LNCaP clone FGC (cell line): ENCODE measurements around the gene MMP14.
"Not testable (repeated sequence)": the region's sequence is repeated elsewhere in the genome, so short reads cannot be mapped to it uniquely, and the experiment has no call there.

Experiments used
- DNase-seq: peaks from one replicate; pipeline ENCODE4 v3.0.0-alpha.2; 2011; ENCODE audit warnings: low read depth
- H3K4me3 ChIP-seq: 2 replicates; pipeline ENCODE4 v1.5.1; 2011; ENCODE audit warnings: mild to moderate bottlenecking, low read depth, low read length, control low read depth
- TF ChIP-seq, protein P1 (sequence below): IDR thresholded peaks from 2 replicates; pipeline ENCODE4 v1.5.1; 2012; ENCODE audit warnings: mild to moderate bottlenecking; ENCODE audit not compliant: control insufficient read depth, insufficient read depth; ENCODE audit errors: extremely low read depth

Gene MMP14

DNA sequence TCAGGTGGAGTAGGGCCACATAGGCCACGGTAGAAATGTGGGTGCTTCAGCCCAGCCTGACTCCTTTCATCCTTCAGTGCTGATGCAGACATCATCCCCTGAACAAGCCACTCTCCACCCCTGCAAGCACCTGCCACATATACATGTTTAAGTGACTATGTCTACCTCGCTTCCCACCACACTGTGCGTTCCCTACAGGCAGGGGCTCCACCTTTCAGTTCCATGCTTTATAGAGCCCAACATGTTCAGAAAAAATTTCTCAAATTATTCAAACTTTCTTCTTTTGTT, 32.8 kb upstream of the MMP14 start:
- DNase-seq: no peak

DNA sequence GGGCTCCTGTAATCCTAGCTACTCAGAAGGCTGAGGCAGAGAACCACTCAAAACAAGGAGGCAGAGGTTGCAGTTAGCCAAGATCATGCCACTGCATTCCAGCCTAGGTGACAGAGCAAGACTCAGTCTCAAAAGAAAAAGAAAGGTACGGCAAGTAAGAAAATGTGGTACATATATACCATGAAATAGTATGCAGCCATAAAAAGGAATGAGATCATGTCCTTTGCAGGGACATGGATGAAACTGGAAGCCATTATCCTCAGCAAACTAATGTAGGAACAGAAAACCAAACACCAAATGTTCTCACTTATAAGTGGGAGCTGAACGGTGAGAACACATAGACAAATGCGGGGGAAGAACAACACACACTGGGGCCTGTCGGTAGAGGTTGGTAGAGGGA, 31.1 kb upstream of the MMP14 start:
- not testable (repeated sequence) for H3K4me3 ChIP-seq, DNase-seq

More for the DNA sequence above, 32.8 kb upstream of the MMP14 start:
- TF ChIP-seq, protein P1, sequence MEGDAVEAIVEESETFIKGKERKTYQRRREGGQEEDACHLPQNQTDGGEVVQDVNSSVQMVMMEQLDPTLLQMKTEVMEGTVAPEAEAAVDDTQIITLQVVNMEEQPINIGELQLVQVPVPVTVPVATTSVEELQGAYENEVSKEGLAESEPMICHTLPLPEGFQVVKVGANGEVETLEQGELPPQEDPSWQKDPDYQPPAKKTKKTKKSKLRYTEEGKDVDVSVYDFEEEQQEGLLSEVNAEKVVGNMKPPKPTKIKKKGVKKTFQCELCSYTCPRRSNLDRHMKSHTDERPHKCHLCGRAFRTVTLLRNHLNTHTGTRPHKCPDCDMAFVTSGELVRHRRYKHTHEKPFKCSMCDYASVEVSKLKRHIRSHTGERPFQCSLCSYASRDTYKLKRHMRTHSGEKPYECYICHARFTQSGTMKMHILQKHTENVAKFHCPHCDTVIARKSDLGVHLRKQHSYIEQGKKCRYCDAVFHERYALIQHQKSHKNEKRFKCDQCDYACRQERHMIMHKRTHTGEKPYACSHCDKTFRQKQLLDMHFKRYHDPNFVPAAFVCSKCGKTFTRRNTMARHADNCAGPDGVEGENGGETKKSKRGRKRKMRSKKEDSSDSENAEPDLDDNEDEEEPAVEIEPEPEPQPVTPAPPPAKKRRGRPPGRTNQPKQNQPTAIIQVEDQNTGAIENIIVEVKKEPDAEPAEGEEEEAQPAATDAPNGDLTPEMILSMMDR: no peak
- H3K4me3 ChIP-seq: no peak overlapping the region

DNA sequence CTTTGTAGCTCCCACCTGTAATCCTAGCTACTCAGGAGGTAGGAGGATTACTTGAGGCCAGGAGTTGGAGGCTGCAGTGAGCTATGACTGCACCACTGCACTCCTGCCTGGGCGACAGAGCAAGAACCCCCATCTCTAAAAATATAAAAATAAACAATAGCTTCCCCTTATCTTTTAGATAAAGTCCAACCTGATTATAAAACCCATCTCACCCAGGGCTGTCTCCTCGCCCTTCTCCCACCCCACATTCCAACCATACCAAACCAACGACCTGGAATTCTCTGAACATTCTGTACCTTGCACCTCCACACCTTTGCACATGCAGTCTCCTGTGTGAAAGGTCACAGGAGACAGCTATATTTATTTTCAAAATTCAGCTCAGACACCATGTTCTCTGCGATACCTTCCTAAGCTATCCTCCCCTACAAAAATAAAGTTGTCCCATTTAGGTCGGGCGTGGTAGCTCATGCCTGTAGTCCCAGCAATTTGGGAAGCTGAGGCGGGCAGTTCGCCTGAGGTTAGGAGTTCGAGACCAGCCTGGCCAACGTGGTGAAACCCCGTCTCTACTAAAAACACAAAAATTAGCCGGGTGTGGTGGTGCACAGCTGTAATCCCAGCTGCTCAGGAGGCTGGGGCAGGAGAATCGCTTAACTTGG, 28.8 kb upstream of the MMP14 start:
- no peak overlapping the region for H3K4me3 ChIP-seq
- TF ChIP-seq, protein P1: no peak
- DNase-seq: no peak

DNA sequence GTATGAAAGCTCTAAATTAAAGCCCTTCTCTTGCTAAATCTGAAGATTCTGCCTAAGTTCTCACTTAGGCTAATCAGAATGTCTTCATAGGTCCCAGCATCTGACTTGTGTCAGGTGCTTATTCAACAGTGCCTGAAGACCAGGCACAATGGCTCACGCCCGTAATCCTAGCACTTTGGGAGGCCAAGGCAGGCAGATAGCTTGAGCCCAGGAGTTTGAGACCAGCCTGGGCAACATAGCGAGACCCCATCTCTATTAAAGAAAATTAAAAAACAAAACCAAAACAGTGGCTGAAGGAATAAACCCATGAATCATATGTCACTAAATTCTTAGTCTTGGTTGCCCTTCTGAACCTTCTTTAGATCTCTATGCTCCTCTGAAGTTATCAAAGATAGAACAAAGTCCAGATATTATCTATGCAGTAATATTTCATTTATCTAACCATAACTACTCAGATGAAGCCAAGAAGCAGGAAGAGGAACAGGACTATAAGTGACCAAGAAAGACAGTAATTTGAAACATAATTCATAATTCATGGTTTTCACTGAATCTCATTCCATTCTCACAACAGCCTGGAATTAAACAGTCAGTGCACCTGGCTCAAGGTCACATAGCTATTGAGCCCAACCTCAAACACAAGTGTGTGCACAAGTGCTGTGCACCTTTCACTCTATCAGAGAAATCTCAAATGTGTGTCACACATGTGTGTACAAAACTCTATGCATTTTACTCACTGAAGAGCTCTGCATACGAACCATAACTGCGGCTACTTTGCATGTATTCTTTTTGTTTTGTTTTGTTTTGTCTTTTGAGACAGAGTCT, 27.8 kb upstream of the MMP14 start:
- TF ChIP-seq, protein P1: no peak
- DNase-seq: no peak
- H3K4me3 ChIP-seq: no peak overlapping the region

DNA sequence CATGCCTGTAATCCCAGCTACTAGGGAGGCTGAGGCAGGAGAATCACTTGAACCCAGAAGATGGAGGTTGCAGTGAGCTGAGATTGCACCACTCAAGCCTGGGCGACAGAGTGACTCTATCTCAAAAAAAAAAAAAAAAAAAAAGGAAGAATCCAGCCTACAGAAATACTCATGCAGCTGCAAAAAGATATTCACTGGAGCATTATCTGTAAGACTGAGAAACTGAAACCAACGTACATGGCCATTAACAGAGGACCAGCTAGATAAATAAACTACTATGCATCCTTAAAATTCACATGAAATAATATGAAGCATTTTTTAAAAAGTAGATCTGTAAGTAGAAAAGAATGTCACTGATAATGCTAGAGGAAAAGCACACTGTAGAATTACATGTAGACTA, 24.7 kb upstream of the MMP14 start:
- no peak for DNase-seq
- no peak overlapping the region for H3K4me3 ChIP-seq

DNA sequence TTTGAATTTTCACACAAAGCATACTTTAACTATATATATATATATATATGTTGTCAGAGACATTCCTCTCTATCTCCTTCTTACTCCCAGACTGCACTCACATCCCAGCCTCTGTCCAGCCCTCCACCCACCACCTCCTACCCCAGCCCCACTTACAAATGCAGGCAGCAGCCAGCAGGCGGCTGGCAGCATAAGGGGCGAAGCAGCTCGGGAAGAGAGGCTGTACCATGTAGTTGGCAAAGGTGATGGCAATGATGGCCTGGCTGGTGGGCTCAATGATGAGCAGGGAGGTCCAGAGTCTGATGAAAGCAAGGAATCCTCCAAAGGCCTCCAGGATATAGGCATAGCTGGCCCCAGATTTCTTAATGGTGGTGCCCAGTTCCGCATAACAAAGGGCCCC, 23.6 kb upstream of the MMP14 start:
- H3K4me3 ChIP-seq: no peak overlapping the region
- TF ChIP-seq, protein P1: no peak
- no peak for DNase-seq

More for the DNA sequence above, 24.7 kb upstream of the MMP14 start:
- TF ChIP-seq, protein P1: no peak

DNA sequence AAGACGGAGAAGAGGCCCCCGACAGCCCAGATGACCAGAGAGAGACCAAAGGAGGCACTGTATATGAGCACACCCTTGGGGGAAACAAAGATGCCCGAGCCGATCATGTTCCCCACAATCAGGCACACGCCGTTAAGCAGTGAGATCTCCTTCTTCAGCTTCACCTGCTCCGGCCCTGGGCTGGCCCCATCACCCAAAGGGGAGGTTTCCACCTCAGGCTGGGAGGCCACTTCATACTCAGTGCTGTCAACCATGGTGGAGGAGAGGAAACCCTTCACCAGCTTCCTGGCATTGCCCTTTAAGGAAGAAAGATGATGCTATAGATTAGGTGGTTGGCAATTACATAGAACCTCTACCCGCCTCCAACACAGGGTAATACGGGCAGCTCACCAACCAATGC, 23.2 kb upstream of the MMP14 start:
- DNase-seq: no peak
- H3K4me3 ChIP-seq: no peak overlapping the region
- TF ChIP-seq, protein P1: no peak
